Upper lobe of left lung (tissue), 6 donors: ENCODE measurements around the gene KRT81. TPM values are rescaled to one million over a fixed set of nuclear protein-coding genes. Genes with fewer than 3 reads are reported as not detected.
A peak's percentile ranks its signal among the peaks of the same experiment; 100 is the strongest.

Source experiments
- ATAC-seq, 2 donors: fragments of 200-7000 bp; cut with Tn5 transposase; one replicate each; pipeline ENCODE4 v1.9.1; 2022; ENCODE audit warnings: mild to moderate bottlenecking in 2 of 2, moderate library complexity in 2 of 2; ENCODE audit not compliant: low FRiP score in 2 of 2
- DNase-seq, 2 donors: peaks; one replicate each; pipeline ENCODE4 v3.0.0-alpha.2; 2019 to 2020
- H3K27ac ChIP-seq, 4 donors: fragments of 200-600 bp; sonication (generic); one replicate each; pipeline ENCODE4 v1.5.1; 2016 to 2019
- H3K27me3 ChIP-seq, 4 donors: fragments of 200-600 bp; sonication (generic); one replicate each; pipeline ENCODE4 v1.5.1; 2017 to 2019
- H3K36me3 ChIP-seq, 4 donors: fragments of 200-600 bp; sonication (generic); one replicate each; pipeline ENCODE4 v1.5.1; 2016 to 2019
- H3K4me1 ChIP-seq, 4 donors: fragments of 200-600 bp; sonication (generic); one replicate each; pipeline ENCODE4 v1.5.1; 2018 to 2019
- H3K4me3 ChIP-seq, 4 donors: fragments of 200-600 bp; sonication (generic); one replicate each; pipeline ENCODE4 v1.5.1; 2017 to 2019; ENCODE audit warnings: mild to moderate bottlenecking in 2 of 4, moderate library complexity in 1 of 4
- H3K9me3 ChIP-seq, 4 donors: fragments of 200-600 bp; sonication (generic); one replicate each; pipeline ENCODE4 v1.5.1; 2018 to 2019
- CTCF ChIP-seq, 6 experiments: fragments of 450-650 bp in 4 of 6; fragments of 200-600 bp in 2 of 6; sonication (generic) in 2 of 6; IDR thresholded peaks; one replicate each; pipeline ENCODE4 v1.5.1; 2016 to 2019; ENCODE audit warnings: antibody characterized with exemption in 6 of 6
- EP300 ChIP-seq, 4 donors: sonication (generic); formaldehyde crosslinking; IDR thresholded peaks; one replicate each; pipeline ENCODE4 v1.5.1; 2017; ENCODE audit warnings: antibody characterized with exemption in 4 of 4, control low read depth in 2 of 4
- POLR2A ChIP-seq, 4 donors: fragments of 450-650 bp; IDR thresholded peaks; one replicate each; pipeline ENCODE4 v1.5.1; 2016 to 2017; ENCODE audit warnings: antibody characterized with exemption in 4 of 4, mild to moderate bottlenecking in 2 of 4
- POLR2AphosphoS5 ChIP-seq, 2 donors: sonication (generic); formaldehyde crosslinking; IDR thresholded peaks; one replicate each; pipeline ENCODE4 v1.5.1; 2017; ENCODE audit warnings: antibody characterized with exemption in 2 of 2
- WGBS, 2 donors: methylation state at CpG; one replicate each; pipeline ENCODE4 v1.1.5; 2017 to 2018; 5-methylcytosine and 5-hydroxymethylcytosine counted together
- total RNA-seq, 6 donors: library from RNA; depleted of rRNA in 4 of 6; stranded (reverse); fragments of >200 nt in 4 of 6; gene quantifications; one replicate each; pipeline versions ENCODE4 v1.1.0 to v1.2.1, GENCODE V29; 2016 to 2021
- donor health status: DM: no; HTN: no; CAD: no; lungs with moderate emphysema.
- donor health status: DM: no; HTN: yes; CAD: no; lungs with severe emphysema.

The KRT81 gene
- total RNA-seq, 6 donors from 2014 or later: 0.39 to 1.4 (median 0.52) TPM; not detected in 2

GRCh38 chr12:52279422-52280318, 11.7 kb downstream of the KRT81 start:
- Histone ChIP-seq H3K4me3 (no peak overlapping the region), H3K27ac (peak overlapping the region; percentile 55 to 86 (median 76)), H3K9me3 (no peaks in the 10 kb centered on the region), H3K36me3 (no peaks in the 10 kb centered on the region), H3K27me3 (no peaks in the 10 kb centered on the region), H3K4me1 (peaks cover 21 to 31% (median 30%) of the 10 kb centered on the region in 4 donors)
- DNase-seq (no peak), ATAC-seq (peak in 1 of 2 donors; percentile 15)
- TF ChIP-seq POLR2A (IDR thresholded peaks at IDR 0.05) (no peak), CTCF (IDR thresholded peaks at IDR 0.05) (peak in 1 of 6 experiments; percentile 30), POLR2AphosphoS5 (IDR thresholded peaks at IDR 0.05) (no peak), EP300 (IDR thresholded peaks at IDR 0.05) (no peak)
- 84 to 90% methylated on average over 14 of the region's 14 CpGs for WGBS, 2 donors

GRCh38 chr12:52278575-52279421, 12.5 kb downstream of the KRT81 start:
- WGBS, 2 donors: 19 to 24% methylated on average over 19 to 32 of the region's 32 CpGs
- TF ChIP-seq POLR2AphosphoS5 (IDR thresholded peaks at IDR 0.05) (no peak), CTCF (IDR thresholded peaks at IDR 0.05) (peak; percentile 77 to 97 (median 94)), EP300 (IDR thresholded peaks at IDR 0.05) (no peak), POLR2A (IDR thresholded peaks at IDR 0.05) (no peak)
- peak overlapping the region in 1 of 4 donors; percentile 28 for H3K4me3 ChIP-seq
- no peaks in the 10 kb centered on the region for H3K27me3 ChIP-seq
- DNase-seq (peak; percentile 80 to 97), ATAC-seq (peak; percentile 89 to 91)
- peak overlapping the region in 1 of 4 donors; percentile 86 for H3K27ac ChIP-seq
- no peaks in the 10 kb centered on the region for H3K36me3 ChIP-seq
- H3K9me3 ChIP-seq: no peaks in the 10 kb centered on the region
- peaks cover 21 to 31% (median 30%) of the 10 kb centered on the region in 4 donors for H3K4me1 ChIP-seq

GRCh38 chr12:52277486-52278245, 13.7 kb downstream of the KRT81 start:
- Histone ChIP-seq H3K4me1 (peaks cover 21 to 31% (median 30%) of the 10 kb centered on the region in 4 donors), H3K36me3 (no peaks in the 10 kb centered on the region), H3K4me3 (no peak overlapping the region), H3K9me3 (no peaks in the 10 kb centered on the region), H3K27ac (no peak overlapping the region), H3K27me3 (no peaks in the 10 kb centered on the region)
- ATAC-seq: no peak
- WGBS, 2 donors: 81 to 86% methylated on average over 7 to 9 of the region's 9 CpGs
- TF ChIP-seq EP300 (IDR thresholded peaks at IDR 0.05) (no peak), POLR2AphosphoS5 (IDR thresholded peaks at IDR 0.05) (no peak), POLR2A (IDR thresholded peaks at IDR 0.05) (no peak), CTCF (IDR thresholded peaks at IDR 0.05) (no peak)
- DNase-seq: no peak

- no peak overlapping the region for H3K4me3 ChIP-seq
- no peaks in the 10 kb centered on the region for H3K27me3 ChIP-seq
- H3K4me1 ChIP-seq: peaks cover 15 to 24% (median 23%) of the 10 kb centered on the region in 4 donors
- TF ChIP-seq POLR2AphosphoS5 (IDR thresholded peaks at IDR 0.05) (no peak), EP300 (IDR thresholded peaks at IDR 0.05) (no peak), CTCF (IDR thresholded peaks at IDR 0.05) (no peak), POLR2A (IDR thresholded peaks at IDR 0.05) (no peak)
- DNase-seq (no peak), ATAC-seq (no peak)
- 85 to 87% methylated on average over 3 of the region's 3 CpGs for WGBS, 2 donors
- H3K27ac ChIP-seq: no peak overlapping the region
- H3K36me3 ChIP-seq: no peaks in the 10 kb centered on the region
- no peaks in the 10 kb centered on the region for H3K9me3 ChIP-seq
Observed at GRCh38 chr12:52275686-52276085, 15.6 kb downstream of the KRT81 start.
